Suprapubic skin (tissue), 4 donors: ENCODE data around the gene GON4L.

Source experiments
- CTCF ChIP-seq, 2 donors: fragments of 200-600 bp in 1 of 2; fragments of 450-650 bp in 1 of 2; sonication (generic) in 1 of 2; IDR thresholded peaks; one replicate each; pipeline ENCODE4 v1.5.1; 2016 to 2019; ENCODE audit warnings: antibody characterized with exemption in 2 of 2, mild to moderate bottlenecking in 1 of 2, moderate library complexity in 1 of 2
- EP300 ChIP-seq: sonication (generic); formaldehyde crosslinking; IDR thresholded peaks from one replicate; pipeline ENCODE4 v1.6.1; 2017; ENCODE audit warnings: antibody characterized with exemption
- POLR2A ChIP-seq, 2 donors: fragments of 450-650 bp; IDR thresholded peaks; one replicate each; pipeline ENCODE4 v1.6.1; 2017; ENCODE audit warnings: antibody characterized with exemption in 2 of 2, mild to moderate bottlenecking in 2 of 2, moderate library complexity in 2 of 2
- POLR2AphosphoS5 ChIP-seq, 3 donors: sonication (generic); formaldehyde crosslinking; IDR thresholded peaks; one replicate each; pipeline ENCODE4 v1.6.1; 2017; ENCODE audit warnings: antibody characterized with exemption in 3 of 3

GRCh38 chr1:155761736-155762405 lies 95.1 kb downstream of the GON4L start:
- no peak for TF ChIP-seq EP300
- no peak for TF ChIP-seq POLR2A (IDR thresholded peaks at IDR 0.05)
- no peak for TF ChIP-seq CTCF (IDR thresholded peaks at IDR 0.05)
- TF ChIP-seq POLR2AphosphoS5 (IDR thresholded peaks at IDR 0.05): no peak
